ENCODE data around the gene NOS3. TPM values are rescaled to one million over a fixed set of nuclear protein-coding genes. Genes with fewer than 3 reads are reported as not detected.
"Not testable (repeated sequence)": the region's sequence is repeated elsewhere in the genome, so short reads cannot be mapped to it uniquely, and the experiment has no call there.

Gene NOS3
- total RNA-seq, 1 donor from 2014 or later, result 58.3 TPM

DNA sequence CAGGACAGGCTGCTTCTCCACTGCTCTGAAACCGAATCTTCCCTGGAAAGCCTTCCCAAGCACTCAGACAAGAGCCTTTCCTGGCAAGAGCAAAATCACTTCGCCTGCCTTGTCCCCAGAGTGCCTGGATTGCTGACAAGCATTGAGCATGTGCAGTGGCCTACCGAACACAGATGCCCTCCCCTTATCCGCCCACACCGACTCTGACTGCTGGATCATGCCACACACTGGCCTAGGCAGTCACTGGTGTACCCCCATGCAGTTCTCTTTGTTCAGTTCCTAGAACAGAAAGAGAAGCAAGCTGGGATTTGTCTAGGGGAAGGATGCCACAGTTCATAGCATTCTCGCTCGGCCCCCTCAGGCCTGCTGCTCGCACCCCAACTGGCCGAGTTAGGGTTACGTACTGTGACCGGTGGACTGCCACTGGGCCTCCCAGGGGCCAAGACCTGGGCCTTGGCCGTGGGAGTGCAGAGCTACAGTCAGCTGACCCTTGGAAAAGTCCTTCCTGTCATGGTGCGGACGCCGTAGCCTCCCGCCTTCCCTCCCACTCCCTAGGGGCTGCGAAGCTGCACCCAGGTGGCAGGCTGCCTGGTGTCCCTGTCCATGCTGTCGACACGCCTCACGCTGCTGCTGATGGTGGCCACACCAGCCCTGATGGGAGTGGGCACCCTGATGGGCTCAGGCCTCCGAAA, 44.4 kb downstream of the NOS3 start:
- DNase-seq (ENCODE audit: low read depth, low spot score), result no peak

DNA sequence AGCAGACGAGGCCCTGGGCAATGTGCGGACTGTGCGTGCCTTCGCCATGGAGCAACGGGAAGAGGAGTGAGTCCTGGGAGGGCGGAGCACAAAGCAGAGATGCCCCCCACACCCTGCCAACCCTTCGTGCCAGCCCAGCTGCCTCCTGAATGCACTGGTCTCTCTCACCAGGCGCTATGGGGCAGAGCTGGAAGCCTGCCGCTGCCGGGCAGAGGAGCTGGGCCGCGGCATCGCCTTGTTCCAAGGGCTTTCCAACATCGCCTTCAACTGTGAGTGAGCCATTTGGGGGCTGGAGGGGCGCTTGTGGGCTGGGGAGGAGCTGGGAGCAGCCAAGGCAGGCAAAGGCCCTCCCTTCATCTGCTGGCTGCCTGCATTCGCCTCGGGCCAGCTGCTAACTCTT, 45.1 kb downstream of the NOS3 start:
- no peak for DNase-seq (ENCODE audit: low read depth, low spot score)

DNA sequence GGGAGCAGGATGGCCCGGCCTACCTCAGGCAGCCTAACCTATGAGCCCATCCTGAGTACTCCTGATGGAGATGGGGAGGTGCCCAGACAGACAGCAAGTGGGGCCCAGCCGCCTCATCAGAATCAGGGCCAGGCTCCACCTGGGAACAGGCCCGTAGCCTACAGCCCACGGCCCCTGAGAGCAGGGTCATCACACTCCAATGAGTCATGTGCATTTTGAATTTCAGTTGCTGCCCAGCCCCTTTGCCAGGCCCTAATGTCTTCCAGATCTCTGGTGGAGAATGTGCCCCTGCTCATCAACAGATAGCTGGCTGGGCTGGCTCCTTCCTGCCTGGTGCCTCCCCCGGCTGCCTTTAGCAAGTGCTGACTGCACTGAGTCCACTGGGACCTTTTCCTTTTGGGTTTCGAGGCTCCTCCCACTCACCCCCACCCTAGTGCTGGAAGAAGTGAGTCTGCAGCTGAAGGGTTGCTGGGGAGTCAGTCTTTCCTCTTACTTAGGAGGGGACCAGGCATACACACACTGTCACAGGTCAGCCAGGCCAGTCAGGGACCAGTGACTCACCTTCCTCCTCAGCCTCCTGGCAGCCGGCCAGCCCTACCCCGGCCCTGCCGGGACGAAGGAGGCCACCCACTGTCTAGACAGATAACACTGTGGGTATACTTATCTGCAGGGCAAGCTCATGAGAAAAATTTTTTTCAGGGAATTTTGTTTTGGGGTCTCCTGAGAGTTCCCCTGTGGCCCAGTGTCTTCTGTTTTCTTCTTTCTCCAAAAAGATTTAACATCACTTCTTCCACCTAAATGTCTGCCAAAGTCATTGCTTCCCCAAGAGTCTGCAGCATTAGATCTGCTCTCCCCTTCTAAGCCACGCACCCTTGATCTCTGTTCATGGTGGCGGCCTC, 48.4 kb downstream of the NOS3 start:
- peak; percentile 88 for DNase-seq (ENCODE audit: low read depth, low spot score)

DNA sequence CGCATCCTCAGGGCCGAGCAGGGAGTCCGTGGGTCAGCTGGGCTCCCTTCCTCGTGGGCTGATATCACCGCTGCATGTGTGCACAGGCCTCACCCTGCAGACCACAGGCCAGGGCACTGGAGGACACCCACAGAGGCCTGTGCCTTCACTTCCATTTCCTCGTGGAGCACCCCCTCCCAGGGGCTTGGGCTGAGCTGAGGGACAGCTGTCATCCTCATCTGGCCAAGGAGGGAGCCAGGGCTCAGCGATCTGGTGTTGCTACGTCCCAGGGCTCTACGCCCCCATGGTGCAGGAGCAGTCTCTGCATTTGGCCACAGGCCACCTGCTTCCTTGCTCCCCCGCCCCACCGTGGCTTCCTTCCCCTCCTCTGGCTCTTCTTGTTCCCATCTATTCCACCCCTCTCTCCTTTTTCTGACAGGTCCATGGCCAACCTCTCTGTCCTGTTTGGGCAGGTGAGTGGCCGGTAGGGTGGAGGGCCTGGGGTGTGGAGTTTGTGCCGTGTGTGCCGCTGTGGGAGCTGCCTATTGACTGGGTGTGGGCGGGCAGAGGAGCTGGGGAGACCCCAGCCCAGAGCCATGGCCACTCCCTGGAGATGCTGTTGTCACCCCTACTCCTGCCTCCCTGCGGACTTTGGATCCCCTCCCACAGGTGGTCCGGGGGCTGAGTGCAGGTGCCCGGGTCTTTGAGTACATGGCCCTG, 49.2 kb downstream of the NOS3 start:
- no peak for DNase-seq (ENCODE audit: low read depth, low spot score)

DNA sequence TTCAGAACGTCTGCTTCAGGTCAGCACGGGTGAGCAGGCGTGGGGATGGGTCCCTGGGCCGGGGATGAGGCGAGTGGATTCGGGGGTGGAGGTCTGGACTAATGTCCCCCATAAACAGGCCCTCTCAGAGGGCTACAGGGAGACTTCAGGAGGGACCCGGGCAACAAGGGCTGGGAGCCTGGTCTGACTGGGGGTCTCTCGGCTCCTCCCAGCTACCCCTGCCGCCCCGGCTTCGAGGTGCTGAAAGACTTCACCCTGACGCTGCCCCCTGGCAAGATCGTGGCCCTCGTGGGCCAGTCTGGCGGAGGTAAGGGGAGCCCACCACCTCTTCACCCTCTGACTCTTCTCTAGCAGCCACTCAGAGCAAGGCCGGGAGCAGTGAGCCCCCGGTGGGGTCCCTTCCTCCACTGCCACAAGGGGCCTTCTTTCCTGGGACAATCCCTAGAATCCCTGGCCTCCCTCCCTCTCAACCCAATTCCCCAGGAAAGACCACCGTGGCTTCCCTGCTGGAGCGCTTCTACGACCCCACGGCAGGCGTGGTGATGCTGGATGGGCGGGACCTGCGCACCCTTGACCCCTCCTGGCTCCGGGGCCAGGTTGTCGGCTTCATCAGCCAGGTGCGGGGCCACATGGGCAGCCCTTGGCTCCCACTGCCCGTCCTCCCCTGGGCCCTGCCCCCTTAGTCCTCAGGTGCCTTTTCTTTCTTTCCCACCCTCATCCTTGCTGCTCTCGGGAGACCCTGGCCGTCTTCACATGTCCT, 50.0 kb downstream of the NOS3 start:
- no peak for DNase-seq (ENCODE audit: low read depth, low spot score)

DNA sequence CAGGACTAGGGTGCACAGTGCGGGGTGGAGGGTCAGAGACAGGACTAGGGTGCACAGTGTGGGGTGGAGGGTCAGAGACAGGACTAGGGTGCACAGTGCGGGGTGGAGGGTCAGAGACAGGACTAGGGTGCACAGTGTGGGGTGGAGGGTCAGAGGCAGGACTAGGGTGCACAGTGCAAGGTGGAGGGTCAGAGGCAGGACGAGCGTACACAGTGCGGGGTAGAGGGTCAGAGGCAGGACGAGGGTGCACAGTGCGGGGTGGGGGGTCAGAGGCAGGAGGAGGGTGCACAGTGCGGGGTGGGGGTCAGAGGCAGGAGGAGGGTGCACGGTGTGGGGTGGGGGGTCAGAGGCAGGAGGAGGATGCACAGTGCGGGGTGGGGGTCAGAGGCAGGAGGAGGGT, 52.6 kb downstream of the NOS3 start:
- not testable (repeated sequence) for DNase-seq (ENCODE audit: low read depth, low spot score)

DNA sequence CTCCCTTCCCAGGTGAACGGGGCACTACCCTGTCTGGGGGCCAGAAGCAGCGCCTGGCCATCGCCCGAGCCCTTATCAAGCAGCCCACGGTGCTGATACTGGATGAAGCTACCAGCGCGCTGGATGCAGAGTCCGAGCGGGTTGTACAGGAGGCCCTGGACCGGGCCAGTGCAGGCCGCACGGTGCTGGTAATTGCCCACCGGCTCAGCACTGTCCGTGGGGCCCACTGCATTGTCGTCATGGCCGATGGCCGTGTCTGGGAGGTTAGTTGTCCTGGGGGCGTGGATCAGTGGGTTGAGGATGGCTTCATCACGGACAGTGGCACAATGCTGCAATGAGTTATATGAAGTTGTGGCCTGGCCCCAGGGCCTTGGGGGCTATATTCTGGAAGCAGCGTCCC, 53.1 kb downstream of the NOS3 start:
- DNase-seq (ENCODE audit: low read depth, low spot score), result no peak

DNA sequence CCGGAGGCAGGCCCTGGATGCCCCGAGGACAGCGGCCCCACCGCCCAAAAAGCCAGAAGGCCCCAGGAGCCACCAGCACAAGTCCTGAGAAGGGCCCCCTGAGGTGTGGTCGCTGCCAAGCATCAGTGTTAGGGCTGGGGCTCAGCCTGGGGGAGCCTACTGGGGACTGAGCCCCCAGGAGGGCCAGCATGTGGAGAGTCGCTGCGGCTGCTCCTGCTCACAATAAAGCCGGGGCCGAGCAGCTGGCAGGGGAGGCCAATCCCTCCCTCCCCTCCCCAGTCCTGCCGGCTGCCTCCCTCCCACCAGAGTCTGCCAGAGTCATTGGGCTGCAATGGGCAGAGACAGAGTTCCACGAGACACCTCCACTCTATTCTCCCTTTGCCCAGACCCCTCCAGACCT, 54.4 kb downstream of the NOS3 start:
- DNase-seq (ENCODE audit: low read depth, low spot score), result no peak

DNA sequence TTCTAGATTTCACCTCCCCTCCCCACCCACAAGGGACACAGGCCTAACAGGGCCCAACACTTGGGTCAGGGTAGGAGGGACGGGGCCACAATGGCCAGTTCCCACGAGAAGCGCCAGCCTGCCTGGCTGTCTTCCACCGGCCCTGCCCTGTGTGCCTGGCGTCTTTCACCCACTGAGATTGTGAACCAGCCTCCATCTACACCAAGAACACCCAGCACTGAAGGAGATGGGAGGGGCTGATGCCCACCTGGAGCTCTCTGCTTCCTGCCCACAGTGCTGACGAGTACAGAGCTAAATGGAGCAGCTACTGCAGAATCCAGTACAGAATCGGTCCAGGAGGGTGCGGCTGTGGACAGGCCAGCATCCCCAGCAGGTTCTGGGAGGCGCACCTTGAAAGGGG, 55.1 kb downstream of the NOS3 start:
- no peak for DNase-seq (ENCODE audit: low read depth, low spot score)

DNA sequence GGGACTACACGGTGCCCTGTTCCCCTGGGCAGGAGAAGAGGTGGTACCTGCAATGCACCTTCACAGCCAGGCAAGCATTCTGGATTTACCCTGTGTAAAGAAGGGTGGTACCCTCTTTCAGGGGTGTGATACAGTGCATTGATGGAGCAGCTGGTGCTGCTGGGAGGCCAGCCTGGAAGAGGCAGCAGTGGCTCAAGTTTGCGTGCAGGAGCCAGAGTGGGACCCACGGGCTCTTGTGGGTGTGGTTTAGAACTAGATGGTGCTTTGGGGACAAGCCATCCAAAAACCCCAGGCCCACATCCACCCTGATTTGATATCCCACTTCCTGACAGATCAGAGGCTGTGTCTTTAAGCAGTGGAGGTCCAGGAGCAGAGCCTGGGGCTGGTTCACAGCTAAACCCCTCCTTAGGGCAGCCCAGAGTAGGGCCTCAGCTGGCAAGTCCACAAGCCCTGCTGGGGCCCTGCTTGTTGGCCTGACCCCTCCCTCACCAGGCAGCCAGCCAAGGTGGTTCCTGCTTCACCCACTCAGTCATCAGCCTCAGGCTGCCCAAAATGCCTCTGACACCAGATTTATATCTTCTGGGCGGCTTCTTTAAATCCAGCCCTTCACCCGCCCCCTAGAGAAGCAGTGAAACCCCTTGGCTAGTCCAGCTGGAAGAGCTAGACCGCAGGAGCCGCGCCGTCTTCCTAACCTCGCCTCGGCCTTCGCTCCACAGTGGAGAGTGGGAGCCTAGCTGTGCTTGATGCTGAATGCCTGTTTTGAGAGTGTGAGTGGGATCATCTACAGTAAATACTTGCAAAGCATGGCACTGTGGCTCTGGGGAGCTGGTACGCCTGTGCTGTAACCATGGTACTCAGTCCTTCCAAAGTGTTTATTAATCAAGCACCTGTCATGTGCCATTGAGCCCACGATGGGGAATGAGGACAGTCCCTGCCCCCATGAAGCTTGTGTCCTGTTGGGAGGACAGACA, 56.1 kb downstream of the NOS3 start:
- no peak for DNase-seq (ENCODE audit: low read depth, low spot score)

DNA sequence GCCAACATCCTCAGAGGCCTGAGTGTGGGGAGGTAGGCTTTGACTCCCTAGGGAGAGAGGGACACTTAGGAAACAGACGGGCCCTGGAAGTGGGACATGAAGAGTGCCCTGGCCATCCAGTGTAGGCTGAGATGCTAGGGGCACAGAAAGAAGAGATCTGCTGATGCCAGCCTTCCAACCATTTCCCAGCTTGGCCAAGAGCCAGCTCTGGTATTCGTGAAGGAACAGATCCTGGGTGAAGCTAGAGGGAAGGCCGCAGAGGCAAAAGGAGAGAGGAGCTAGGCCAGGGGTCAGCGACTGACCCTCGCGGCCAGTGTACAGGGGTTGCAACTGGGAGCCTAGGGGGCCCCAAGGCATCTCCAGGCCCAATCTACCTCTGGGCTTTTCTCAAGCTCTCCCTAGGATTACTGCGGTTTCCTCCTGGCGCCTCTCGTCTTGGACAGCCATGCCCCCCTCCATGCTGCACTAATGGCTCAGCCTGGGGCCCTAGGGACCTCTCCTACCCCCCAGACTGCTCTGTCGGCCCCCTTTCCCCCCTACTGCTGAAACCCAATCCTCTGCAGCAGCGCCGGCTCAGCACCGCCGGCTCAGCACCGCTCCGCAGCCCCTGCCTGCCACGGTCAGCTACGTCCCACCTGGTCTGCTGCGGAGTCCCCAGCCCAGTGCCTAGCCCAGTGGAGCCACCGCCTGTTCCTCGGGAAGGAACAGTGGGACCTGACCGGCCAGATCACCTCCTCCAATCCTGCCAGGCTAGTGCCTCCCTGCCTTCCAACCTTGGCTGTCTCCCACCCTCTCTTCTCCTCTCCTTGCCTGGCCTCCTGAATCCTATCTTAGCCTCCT, 57.4 kb downstream of the NOS3 start, which contains the start of gene ASIC3:
ASIC3 (plus strand) TSS at position 556 of the 840 bp plus-strand sequence. CDS start 355 bp downstream, outside the sequence.
- DNase-seq (ENCODE audit: low read depth, low spot score), result no peak

DNA sequence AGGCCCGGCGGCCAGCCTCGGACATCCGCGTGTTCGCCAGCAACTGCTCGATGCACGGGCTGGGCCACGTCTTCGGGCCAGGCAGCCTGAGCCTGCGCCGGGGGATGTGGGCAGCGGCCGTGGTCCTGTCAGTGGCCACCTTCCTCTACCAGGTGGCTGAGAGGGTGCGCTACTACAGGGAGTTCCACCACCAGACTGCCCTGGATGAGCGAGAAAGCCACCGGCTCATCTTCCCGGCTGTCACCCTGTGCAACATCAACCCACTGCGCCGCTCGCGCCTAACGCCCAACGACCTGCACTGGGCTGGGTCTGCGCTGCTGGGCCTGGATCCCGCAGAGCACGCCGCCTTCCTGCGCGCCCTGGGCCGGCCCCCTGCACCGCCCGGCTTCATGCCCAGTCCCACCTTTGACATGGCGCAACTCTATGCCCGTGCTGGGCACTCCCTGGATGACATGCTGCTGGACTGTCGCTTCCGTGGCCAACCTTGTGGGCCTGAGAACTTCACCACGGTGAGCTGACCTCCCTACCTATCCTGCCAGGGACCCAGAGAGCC, 58.2 kb downstream of the NOS3 start:
- no peak for DNase-seq (ENCODE audit: low read depth, low spot score)

DNA sequence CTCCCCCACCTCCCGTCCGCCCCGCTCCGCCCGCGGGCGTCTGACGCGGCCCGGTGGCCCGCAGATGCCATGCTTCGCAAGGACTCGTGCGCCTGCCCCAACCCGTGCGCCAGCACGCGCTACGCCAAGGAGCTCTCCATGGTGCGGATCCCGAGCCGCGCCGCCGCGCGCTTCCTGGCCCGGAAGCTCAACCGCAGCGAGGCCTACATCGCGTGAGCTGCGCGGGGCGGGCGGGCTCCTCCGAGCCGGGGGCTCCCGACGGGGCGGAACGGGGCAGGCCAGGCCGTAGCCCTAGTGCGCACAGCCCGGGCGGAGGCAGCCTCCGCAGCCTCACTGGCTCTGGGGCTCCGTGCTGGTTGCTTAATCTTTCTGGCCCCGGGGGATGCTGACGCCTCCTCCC, 60.3 kb downstream of the NOS3 start:
- peak; percentile 30 for DNase-seq (ENCODE audit: low read depth, low spot score)

DNA sequence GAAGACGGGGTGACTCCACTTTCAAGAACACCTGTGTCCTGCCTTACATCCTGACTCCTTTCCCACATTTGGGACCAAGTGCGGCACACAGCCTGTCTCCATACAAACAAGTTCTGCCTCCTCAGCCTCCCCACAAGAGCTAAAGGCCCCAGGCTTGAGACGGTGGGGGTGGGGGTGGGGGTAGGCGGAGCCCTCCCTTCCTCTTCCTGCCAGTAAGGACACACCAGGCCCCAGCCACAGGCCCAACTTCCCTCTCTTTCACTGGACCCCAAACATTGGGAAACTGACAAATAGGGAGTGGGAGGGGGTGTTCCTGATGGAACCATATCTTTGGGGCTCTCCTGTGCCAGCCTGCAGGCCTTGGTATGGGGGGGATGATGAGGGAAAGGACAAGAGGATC, 62.3 kb downstream of the NOS3 start:
- no peak for DNase-seq (ENCODE audit: low read depth, low spot score)

DNA sequence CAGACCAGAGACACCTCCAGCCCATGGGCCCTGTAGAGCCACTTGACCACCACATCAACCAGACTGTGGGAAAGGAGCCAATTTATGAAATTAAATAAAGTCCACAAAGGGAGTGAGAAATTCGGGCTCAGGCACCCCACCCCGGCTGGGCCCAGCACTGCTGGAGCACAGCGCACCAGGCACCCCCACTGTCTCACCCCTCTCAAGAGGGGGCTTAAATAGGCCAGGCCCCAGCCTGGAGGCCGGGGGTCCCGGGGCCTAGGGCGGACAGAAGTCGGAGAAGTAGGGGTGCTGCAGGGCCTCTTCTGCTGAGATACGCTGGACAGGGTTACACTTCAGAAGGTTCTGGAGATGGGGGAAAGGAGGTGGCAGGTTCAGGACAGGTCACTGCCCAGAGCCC, 62.9 kb downstream of the NOS3 start:
- no peak for DNase-seq (ENCODE audit: low read depth, low spot score)

DNA sequence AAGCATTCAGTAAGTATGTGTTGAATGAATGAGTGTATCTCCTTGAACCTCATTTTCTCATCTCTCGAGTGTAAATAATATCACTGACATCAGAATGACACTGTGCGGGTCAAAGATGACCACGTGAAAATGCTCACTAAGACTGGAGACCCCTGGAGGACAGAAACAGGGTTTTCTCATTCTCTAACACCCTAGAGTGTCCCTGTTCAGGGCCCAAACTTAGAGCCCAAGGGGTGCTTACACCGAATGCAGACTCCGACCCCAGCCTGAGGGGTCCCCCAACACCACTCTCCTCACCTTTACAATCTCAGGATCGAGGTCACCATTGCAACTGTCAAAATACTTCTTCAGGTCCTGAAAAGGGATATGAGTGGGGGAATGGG, 65.5 kb downstream of the NOS3 start:
- no peak for DNase-seq (ENCODE audit: low read depth, low spot score)

DNA sequence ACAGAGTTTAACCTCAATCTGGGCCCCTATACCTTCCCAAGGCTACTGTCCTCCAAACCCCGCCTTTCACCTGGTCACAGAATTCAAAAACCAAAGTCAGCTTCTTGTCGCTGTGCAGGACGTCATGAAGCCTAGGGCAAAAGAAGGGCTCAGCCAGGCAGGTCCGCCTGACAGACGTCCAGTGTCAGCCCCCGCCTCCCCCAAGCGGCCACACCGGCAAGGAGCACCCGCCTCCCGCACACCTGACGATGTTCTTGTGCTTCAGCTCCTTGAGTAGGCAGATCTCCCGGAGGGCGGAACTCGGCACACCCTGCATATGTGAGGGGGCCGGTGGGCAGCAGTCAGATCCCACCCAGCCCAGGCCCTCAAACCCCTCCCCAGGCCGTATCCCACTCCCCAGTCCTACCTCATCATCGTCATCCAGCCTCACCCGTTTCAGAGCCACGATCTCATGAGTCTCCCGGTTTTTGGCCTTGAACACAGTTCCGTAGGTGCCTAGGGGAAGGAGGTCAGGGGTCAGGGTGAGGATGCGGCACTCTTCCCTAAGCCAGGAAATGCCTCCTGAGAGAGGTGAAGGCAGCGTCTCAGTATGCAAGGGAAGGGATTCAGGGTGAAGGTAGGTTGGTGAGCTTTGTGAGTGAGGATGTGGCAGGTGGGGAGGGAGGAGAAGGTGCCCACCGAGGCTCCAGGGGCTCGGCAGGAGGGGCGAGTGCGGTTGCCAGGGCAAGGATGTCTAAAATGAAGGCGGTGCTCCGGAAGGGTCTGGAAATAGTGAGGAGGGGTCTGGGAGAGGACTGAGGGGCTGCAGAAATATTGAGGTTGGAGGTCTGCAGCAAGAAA, 66.1 kb downstream of the NOS3 start:
- DNase-seq (ENCODE audit: low read depth, low spot score), result no peak

DNA sequence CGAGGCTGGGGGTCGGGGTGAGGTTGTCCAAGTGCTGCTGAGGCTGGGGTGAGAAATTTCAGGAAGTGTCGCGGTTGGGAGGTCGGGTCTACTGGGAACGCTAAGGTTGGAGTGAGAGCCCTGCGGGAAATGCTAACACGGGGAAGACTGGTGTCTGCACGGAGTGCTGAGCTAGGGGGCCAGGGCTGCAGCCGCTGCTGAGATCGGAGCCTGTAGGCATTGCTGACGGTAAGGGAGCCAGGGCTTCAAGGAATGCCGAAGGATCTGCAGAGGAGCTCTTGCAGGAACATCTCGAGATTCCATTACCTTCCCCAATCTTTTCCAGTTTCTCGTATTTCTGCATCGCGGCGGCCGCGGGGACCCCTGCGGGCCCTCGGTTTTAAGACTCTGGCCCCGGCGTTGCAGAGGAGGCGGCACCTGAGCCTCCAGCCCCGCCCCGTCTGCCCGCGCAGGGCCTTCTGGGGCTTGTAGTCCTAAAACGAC, 66.7 kb downstream of the NOS3 start, which contains the start of gene CDK5:
CDK5 (minus strand) TSS at position 392 of the 483 bp plus-strand sequence; CDS start at position 343, 49 bp downstream.
- no peak for DNase-seq (ENCODE audit: low read depth, low spot score)
